Liver (tissue), 3 donors: Measurements from ENCODE around the gene RIN1.

Experiments used
- CTCF ChIP-seq: fragments of 150-350 bp; IDR thresholded peaks from 2 replicates; pipeline ENCODE4 v1.5.1; 2017; ENCODE audit warnings: improper control_type of control experiment, low read depth, low read length; ENCODE audit not compliant: missing input control
- EGR1 ChIP-seq, 2 donors: IDR thresholded peaks; 2 replicates each; pipeline ENCODE4 v1.6.1; 2016 to 2018; ENCODE audit warnings: antibody characterized with exemption in 2 of 2, low read depth in 2 of 2
- GABPA ChIP-seq, 2 donors: IDR thresholded peaks in 1 of 2; conservative IDR thresholded peaks in 1 of 2; 2 replicates each; pipeline ENCODE4 v1.6.1; 2016; ENCODE audit warnings: antibody characterized with exemption in 2 of 2, mild to moderate bottlenecking in 1 of 2, moderate library complexity in 1 of 2
- HNF4G ChIP-seq: IDR thresholded peaks from 2 replicates; pipeline ENCODE4 v1.6.1; 2016; ENCODE audit warnings: antibody characterized with exemption
- JUND ChIP-seq, 2 donors: IDR thresholded peaks; 2 replicates each; pipeline ENCODE4 v1.6.1; 2016; ENCODE audit warnings: antibody characterized with exemption in 2 of 2
- MAX ChIP-seq: IDR thresholded peaks from 2 replicates; pipeline ENCODE4 v1.6.1; 2016; ENCODE audit warnings: antibody characterized with exemption
- NR2F2 ChIP-seq: IDR thresholded peaks from 2 replicates; pipeline ENCODE4 v1.6.1; 2016; ENCODE audit warnings: antibody characterized with exemption
- RAD21 ChIP-seq, 2 donors: IDR thresholded peaks; 2 replicates each; pipeline ENCODE4 v1.6.1; 2016; ENCODE audit warnings: antibody characterized with exemption in 2 of 2, mild to moderate bottlenecking in 2 of 2
- REST ChIP-seq: IDR thresholded peaks from 2 replicates; pipeline ENCODE4 v1.6.1; 2016; ENCODE audit warnings: antibody characterized with exemption, mild to moderate bottlenecking
- RXRA ChIP-seq, 2 donors: IDR thresholded peaks; 2 replicates each; pipeline ENCODE4 v1.6.1; 2017 to 2018; ENCODE audit warnings: antibody characterized with exemption in 2 of 2, mild to moderate bottlenecking in 1 of 2
- SP1 ChIP-seq: IDR thresholded peaks from 2 replicates; pipeline ENCODE4 v1.6.1; 2018; ENCODE audit warnings: antibody characterized with exemption, mild to moderate bottlenecking
- ZBTB33 ChIP-seq: IDR thresholded peaks from 2 replicates; pipeline ENCODE4 v1.6.1; 2016; ENCODE audit warnings: antibody characterized with exemption
- donor health status: healthy.
- donor health status: healthy.

GRCh38 chr11:66291706-66292542, 44.3 kb downstream of the RIN1 start, which contains the start of gene TMEM151A:
- TF ChIP-seq CTCF (no peak), RAD21 (IDR thresholded peaks at IDR 0.05) (no peak), MAX (no peak), ZBTB33 (no peak), REST (no peak), SP1 (no peak), HNF4G (no peak), NR2F2 (no peak), GABPA (IDR thresholded peaks at IDR 0.05 in 1 of 2, conservative IDR thresholded peaks at IDR 0.05 in 1 of 2) (no peak), EGR1 (IDR thresholded peaks at IDR 0.05; ENCODE audit: low read depth in 2 of 2) (no peak), JUND (IDR thresholded peaks at IDR 0.05) (no peak), RXRA (IDR thresholded peaks at IDR 0.05) (no peak)
